ENCODE results near the gene MORC2. TPM values are rescaled to one million over a fixed set of nuclear protein-coding genes. Genes with fewer than 3 reads are reported as not detected.

Gene MORC2
- total and polyA plus RNA-seq, 7 donors: 15.6 to 35.9 (median 27.0) TPM

GRCh38 chr22:30996462-30996861 is 27.9 kb upstream of the MORC2 start:
- ATAC-seq (no peak), DNase-seq (no peak)
- no peak for TF ChIP-seq CTCF (IDR thresholded peaks at IDR 0.05)
- intact Hi-C loops (cut with DNase I): no loop called here
- Histone ChIP-seq H3K4me1 (no peaks in the 10 kb centered on the region), H3K9me3 (no peaks in the 10 kb centered on the region), H3K27me3 (ENCODE audit: insufficient read depth in 3 of 3, low read length in 2 of 3) (no peaks in the 10 kb centered on the region), H3K4me3 (no peak overlapping the region), H3K27ac (no peak overlapping the region), H3K36me3 (ENCODE audit: insufficient read depth in 1 of 2, low read depth in 1 of 2) (no peaks in the 10 kb centered on the region)
- WGBS, 3 donors: 49 to 59% (median 50%) methylated on average over 2 of the region's 2 CpGs

- ATAC-seq: no peak
- Histone ChIP-seq H3K36me3 (ENCODE audit: insufficient read depth in 1 of 2, low read depth in 1 of 2) (no peaks in the 10 kb centered on the region), H3K9me3 (no peaks in the 10 kb centered on the region), H3K27me3 (ENCODE audit: insufficient read depth in 3 of 3, low read length in 2 of 3) (no peaks in the 10 kb centered on the region), H3K4me3 (no peak overlapping the region), H3K27ac (no peak overlapping the region), H3K4me1 (no peaks in the 10 kb centered on the region)
- no peak for DNase-seq
- TF ChIP-seq CTCF (IDR thresholded peaks at IDR 0.05): no peak
- intact Hi-C loops (cut with DNase I): no loop called here
- 62 to 93% (median 75%) methylated on average over 1 of the region's 1 CpG for WGBS, 3 donors
Measured at GRCh38 chr22:30994960-30995359, 26.4 kb upstream of the MORC2 start.

GRCh38 chr22:30992565-30992964 is 24.0 kb upstream of the MORC2 start:
- WGBS, 3 donors: 27 to 44% (median 29%) methylated on average over 2 of the region's 2 CpGs
- H3K4me3 ChIP-seq: no peak overlapping the region
- no peaks in the 10 kb centered on the region for H3K9me3 ChIP-seq
- peaks cover 0 to 2% (median 0%) of the 10 kb centered on the region in 3 donors for H3K27me3 ChIP-seq (ENCODE audit: insufficient read depth in 3 of 3, low read length in 2 of 3)
- intact Hi-C loops (cut with DNase I): no loop called here
- H3K27ac ChIP-seq: no peak overlapping the region
- ATAC-seq: no peak
- TF ChIP-seq CTCF (IDR thresholded peaks at IDR 0.05): no peak
- no peaks in the 10 kb centered on the region for H3K4me1 ChIP-seq
- DNase-seq: no peak
- H3K36me3 ChIP-seq (ENCODE audit: insufficient read depth in 1 of 2, low read depth in 1 of 2): no peaks in the 10 kb centered on the region

- TF ChIP-seq CTCF (IDR thresholded peaks at IDR 0.05): no peak
- no peaks in the 10 kb centered on the region for H3K36me3 ChIP-seq (ENCODE audit: insufficient read depth in 1 of 2, low read depth in 1 of 2)
- no peaks in the 10 kb centered on the region for H3K4me1 ChIP-seq
- no peak overlapping the region for H3K27ac ChIP-seq
- ATAC-seq: no peak
- 81 to 96% (median 91%) methylated on average over 1 of the region's 1 CpG for WGBS, 3 donors
- DNase-seq: no peak
- H3K4me3 ChIP-seq: no peak overlapping the region
- intact Hi-C loops (cut with DNase I): no loop called here
- H3K9me3 ChIP-seq: no peaks in the 10 kb centered on the region
- H3K27me3 ChIP-seq (ENCODE audit: insufficient read depth in 3 of 3, low read length in 2 of 3): peaks cover 0 to 2% (median 0%) of the 10 kb centered on the region in 3 donors
Measured at GRCh38 chr22:30990690-30991089, 22.1 kb upstream of the MORC2 start.

- ATAC-seq (no peak), DNase-seq (no peak)
- no peak overlapping the region for H3K4me3 ChIP-seq
- peaks cover 0 to 2% (median 0%) of the 10 kb centered on the region in 3 donors for H3K27me3 ChIP-seq (ENCODE audit: insufficient read depth in 3 of 3, low read length in 2 of 3)
- H3K9me3 ChIP-seq: no peaks in the 10 kb centered on the region
- no peak for TF ChIP-seq CTCF (IDR thresholded peaks at IDR 0.05)
- H3K27ac ChIP-seq: no peak overlapping the region
- intact Hi-C loops (cut with DNase I): no loop called here
- H3K4me1 ChIP-seq: no peaks in the 10 kb centered on the region
- no peaks in the 10 kb centered on the region for H3K36me3 ChIP-seq (ENCODE audit: insufficient read depth in 1 of 2, low read depth in 1 of 2)
Measured at GRCh38 chr22:30989474-30989873, 20.9 kb upstream of the MORC2 start.
